PFSK-1 (cell line): ENCODE data around the gene ITIH5.

Experiments
- FOXP2 ChIP-seq: optimal IDR thresholded peaks from 2 replicates; pipeline ENCODE3; 2011; ENCODE audit warnings: borderline replicate concordance, control low read depth, inconsistent platforms; ENCODE audit not compliant: insufficient read depth; ENCODE audit errors: extremely low read length, extremely low read depth
- POLR2AphosphoS5 ChIP-seq: IDR thresholded peaks from 2 replicates; pipeline ENCODE4 v1.6.1; 2012; ENCODE audit warnings: low read depth, mild to moderate bottlenecking, control low read depth, low read length, moderate library complexity
- REST ChIP-seq, 2 experiments: IDR thresholded peaks; 2 replicates each; pipeline versions ENCODE4 v1.6.1 to v1.8.0; 2011 to 2012; ENCODE audit warnings: low read depth in 2 of 2, low read length in 2 of 2, control low read depth in 1 of 2, inconsistent platforms in 1 of 2, mild to moderate bottlenecking in 1 of 2, moderate library complexity in 1 of 2; ENCODE audit not compliant: insufficient read depth in 1 of 2
- SIN3A ChIP-seq: IDR thresholded peaks from 2 replicates; pipeline ENCODE4 v1.6.1; 2012; ENCODE audit warnings: mild to moderate bottlenecking, low read length, moderate library complexity, borderline replicate concordance; ENCODE audit not compliant: insufficient read depth
- TAF1 ChIP-seq: IDR thresholded peaks from 2 replicates; pipeline ENCODE4 v1.6.1; 2012; ENCODE audit warnings: low read length, control low read depth, borderline replicate concordance; ENCODE audit not compliant: insufficient read depth

ITIH5 gene

DNA sequence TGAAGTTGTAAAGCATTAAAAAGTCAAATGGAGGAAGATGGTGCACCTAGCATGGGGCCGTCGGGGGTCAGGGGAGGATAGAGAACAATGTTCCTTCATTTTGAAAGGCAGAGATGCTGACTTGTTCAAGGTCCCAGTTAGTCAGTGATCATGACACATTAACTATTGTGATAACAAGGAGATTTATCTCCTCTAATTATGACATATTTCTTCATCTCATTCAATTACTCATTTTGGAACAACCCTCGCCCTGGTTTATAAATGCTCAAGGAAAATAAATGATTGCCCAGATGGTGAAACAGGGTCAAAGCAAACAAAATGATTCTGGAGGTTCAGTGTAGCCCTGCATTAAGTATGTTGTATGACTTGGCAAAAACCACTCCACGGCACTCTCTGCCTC is 106.2 kb downstream of the ITIH5 start:
- no peak for TF ChIP-seq TAF1
- no peak for TF ChIP-seq FOXP2
- no peak for TF ChIP-seq POLR2AphosphoS5

GRCh38 chr10:7559386-7559785 is 107.4 kb downstream of the ITIH5 start:
- TF ChIP-seq POLR2AphosphoS5: no peak
- no peak for TF ChIP-seq FOXP2
- TF ChIP-seq REST (IDR thresholded peaks at IDR 0.05; ENCODE audit: insufficient read depth in 1 of 2, low read depth in 2 of 2, low read length in 2 of 2): no peak
- no peak for TF ChIP-seq SIN3A
- no peak for TF ChIP-seq TAF1

- no peak for TF ChIP-seq SIN3A
- TF ChIP-seq POLR2AphosphoS5: no peak
- no peak for TF ChIP-seq REST (IDR thresholded peaks at IDR 0.05; ENCODE audit: insufficient read depth in 1 of 2, low read depth in 2 of 2, low read length in 2 of 2)
These were observed 108.7 kb downstream of the ITIH5 start for GRCh38 chr10:7558036-7558435.

- TF ChIP-seq SIN3A (no peak), FOXP2 (no peak), REST (IDR thresholded peaks at IDR 0.05; ENCODE audit: insufficient read depth in 1 of 2, low read depth in 2 of 2, low read length in 2 of 2) (no peak), TAF1 (no peak), POLR2AphosphoS5 (no peak)
These were observed 113.2 kb downstream of the ITIH5 start for GRCh38 chr10:7553531-7553930.

GRCh38 chr10:7551950-7552716 is 114.6 kb downstream of the ITIH5 start:
- TF ChIP-seq REST (IDR thresholded peaks at IDR 0.05; ENCODE audit: insufficient read depth in 1 of 2, low read depth in 2 of 2, low read length in 2 of 2): no peak
- no peak for TF ChIP-seq POLR2AphosphoS5
- no peak for TF ChIP-seq TAF1
- TF ChIP-seq FOXP2: no peak
- TF ChIP-seq SIN3A: no peak
